ENCODE data around the gene ALPL.

GRCh38 chr1:21560916-21561638 lies 51.9 kb downstream of the ALPL start:
- no peak for TF ChIP-seq FOXP4 (CRISPR knock-in tag; IDR thresholded peaks at IDR 0.05)
- TF ChIP-seq CTCF (IDR thresholded peaks at IDR 0.05): no peak
- no peak for TF ChIP-seq ZNF138 (CRISPR knock-in tag; conservative IDR thresholded peaks at IDR 0.05)
- no peak for TF ChIP-seq RELA (CRISPR knock-in tag; IDR thresholded peaks at IDR 0.05; ENCODE audit: borderline replicate concordance)
- TF ChIP-seq MXD4 (CRISPR knock-in tag; IDR thresholded peaks at IDR 0.05; ENCODE audit: borderline replicate concordance): no peak
- TF ChIP-seq ELF4 (CRISPR knock-in tag; IDR thresholded peaks at IDR 0.05; ENCODE audit: low read depth): no peak
- no peak for TF ChIP-seq NR2C2 (CRISPR knock-in tag; IDR thresholded peaks at IDR 0.05)
- no peak for TF ChIP-seq TCF7 (CRISPR knock-in tag; IDR thresholded peaks at IDR 0.05; ENCODE audit: low read depth)
- no peak for TF ChIP-seq ATF2 (CRISPR knock-in tag; IDR thresholded peaks at IDR 0.05; ENCODE audit: borderline replicate concordance, low read depth)
- no peak for TF ChIP-seq JUN (CRISPR knock-in tag; IDR thresholded peaks at IDR 0.05)
- TF ChIP-seq FOXJ3 (CRISPR knock-in tag; IDR thresholded peaks at IDR 0.05; ENCODE audit: borderline replicate concordance): no peak
